Type B pancreatic cell (in vitro differentiated cells): ENCODE results near the gene ZGRF1. TPM values are rescaled to one million over a fixed set of nuclear protein-coding genes. Genes with fewer than 3 reads are reported as not detected.
"Not testable (repeated sequence)": the region's sequence is repeated elsewhere in the genome, so short reads cannot be mapped to it uniquely, and the experiment has no call there.

Source experiments
- DNase-seq: peaks from one replicate; pipeline ENCODE4 v3.0.0; 2021; ENCODE audit warnings: mixed read lengths; ENCODE audit not compliant: unreplicated experiment; ENCODE audit errors: extremely low spot score
- H3K27ac Mint-ChIP-seq: 2 replicates; pipeline ENCODE4 v1.8.0; 2021; ENCODE audit warnings: mild to moderate bottlenecking, mixed read lengths
- H3K27me3 Mint-ChIP-seq: 2 replicates; pipeline ENCODE4 v1.8.0; 2021; ENCODE audit warnings: mixed read lengths
- H3K36me3 Mint-ChIP-seq: 2 replicates; pipeline ENCODE4 v1.8.0; 2021; ENCODE audit warnings: mixed read lengths
- H3K4me1 Mint-ChIP-seq: one replicate; pipeline ENCODE4 v1.8.0; 2021; ENCODE audit warnings: mixed read lengths; ENCODE audit not compliant: unreplicated experiment
- H3K4me3 Mint-ChIP-seq: 2 replicates; pipeline ENCODE4 v1.8.0; 2021; ENCODE audit warnings: mild to moderate bottlenecking, mixed read lengths
- H3K9me3 Mint-ChIP-seq: 2 replicates; pipeline ENCODE4 v1.8.0; 2021; ENCODE audit warnings: mixed read lengths
- total RNA-seq: library from RNA; stranded (reverse); gene quantifications from 2 replicates; pipeline ENCODE4 v1.2.1, GENCODE V29; 2021; ENCODE audit warnings: low replicate concordance
- TF ChIP-seq, protein P1 (sequence below): fragments of 200-600 bp; sonication (generic); conservative IDR thresholded peaks from 2 replicates; pipeline ENCODE4 v1.5.0; 2021; ENCODE audit warnings: antibody characterized with exemption, mild to moderate bottlenecking

ZGRF1 gene
- total RNA-seq, 1 donor from 2014 or later: 24.8 TPM

DNA sequence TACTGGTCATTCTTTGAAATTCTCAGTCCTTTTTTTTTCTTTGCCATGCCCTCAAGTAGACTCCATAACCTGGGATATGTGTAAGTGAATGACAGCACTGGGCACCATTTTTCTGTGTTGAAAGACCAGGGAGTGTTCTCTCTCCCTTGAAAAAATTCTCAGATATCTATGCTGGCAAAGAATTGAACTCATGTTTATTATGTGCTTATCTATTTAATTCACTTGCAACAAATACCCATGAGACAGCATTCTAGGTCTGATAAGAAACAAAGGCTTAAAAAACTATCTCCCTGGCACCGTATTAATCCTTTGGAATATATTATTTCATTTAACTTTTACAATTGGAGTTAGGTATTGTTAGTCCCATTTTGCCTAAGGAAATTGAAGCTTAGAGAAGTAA, 37.0 kb upstream of the ZGRF1 start:
- no peaks in the 10 kb centered on the region for H3K36me3 Mint-ChIP-seq
- H3K27ac Mint-ChIP-seq: no peak overlapping the region
- no peaks in the 10 kb centered on the region for H3K4me1 Mint-ChIP-seq
- no peaks in the 10 kb centered on the region for H3K9me3 Mint-ChIP-seq
- H3K27me3 Mint-ChIP-seq: no peaks in the 10 kb centered on the region
- no peak overlapping the region for H3K4me3 Mint-ChIP-seq
- TF ChIP-seq, protein P1, sequence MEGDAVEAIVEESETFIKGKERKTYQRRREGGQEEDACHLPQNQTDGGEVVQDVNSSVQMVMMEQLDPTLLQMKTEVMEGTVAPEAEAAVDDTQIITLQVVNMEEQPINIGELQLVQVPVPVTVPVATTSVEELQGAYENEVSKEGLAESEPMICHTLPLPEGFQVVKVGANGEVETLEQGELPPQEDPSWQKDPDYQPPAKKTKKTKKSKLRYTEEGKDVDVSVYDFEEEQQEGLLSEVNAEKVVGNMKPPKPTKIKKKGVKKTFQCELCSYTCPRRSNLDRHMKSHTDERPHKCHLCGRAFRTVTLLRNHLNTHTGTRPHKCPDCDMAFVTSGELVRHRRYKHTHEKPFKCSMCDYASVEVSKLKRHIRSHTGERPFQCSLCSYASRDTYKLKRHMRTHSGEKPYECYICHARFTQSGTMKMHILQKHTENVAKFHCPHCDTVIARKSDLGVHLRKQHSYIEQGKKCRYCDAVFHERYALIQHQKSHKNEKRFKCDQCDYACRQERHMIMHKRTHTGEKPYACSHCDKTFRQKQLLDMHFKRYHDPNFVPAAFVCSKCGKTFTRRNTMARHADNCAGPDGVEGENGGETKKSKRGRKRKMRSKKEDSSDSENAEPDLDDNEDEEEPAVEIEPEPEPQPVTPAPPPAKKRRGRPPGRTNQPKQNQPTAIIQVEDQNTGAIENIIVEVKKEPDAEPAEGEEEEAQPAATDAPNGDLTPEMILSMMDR: no peak
- no peak for DNase-seq

GRCh38 chr4:112673076-112673475, 36.4 kb upstream of the ZGRF1 start:
- H3K4me3 Mint-ChIP-seq: no peak overlapping the region
- TF ChIP-seq, protein P1: no peak
- H3K27ac Mint-ChIP-seq: no peak overlapping the region
- no peak for DNase-seq
- no peaks in the 10 kb centered on the region for H3K36me3 Mint-ChIP-seq
- H3K4me1 Mint-ChIP-seq: no peaks in the 10 kb centered on the region
- H3K9me3 Mint-ChIP-seq: no peaks in the 10 kb centered on the region
- H3K27me3 Mint-ChIP-seq: no peaks in the 10 kb centered on the region

GRCh38 chr4:112668131-112668530, 31.4 kb upstream of the ZGRF1 start:
- DNase-seq: no peak
- H3K27me3 Mint-ChIP-seq: no peaks in the 10 kb centered on the region
- H3K9me3 Mint-ChIP-seq: no peaks in the 10 kb centered on the region
- H3K4me3 Mint-ChIP-seq: no peak overlapping the region
- TF ChIP-seq, protein P1: no peak
- H3K27ac Mint-ChIP-seq: no peak overlapping the region
- H3K36me3 Mint-ChIP-seq: no peaks in the 10 kb centered on the region
- H3K4me1 Mint-ChIP-seq: no peaks in the 10 kb centered on the region

- H3K4me1 Mint-ChIP-seq: no peaks in the 10 kb centered on the region
- no peak overlapping the region for H3K4me3 Mint-ChIP-seq
- no peak for DNase-seq
- H3K27me3 Mint-ChIP-seq: no peaks in the 10 kb centered on the region
- TF ChIP-seq, protein P1: no peak
- H3K36me3 Mint-ChIP-seq: no peaks in the 10 kb centered on the region
- H3K9me3 Mint-ChIP-seq: no peaks in the 10 kb centered on the region
- H3K27ac Mint-ChIP-seq: no peak overlapping the region
These were observed 27.9 kb upstream of the ZGRF1 start for GRCh38 chr4:112664611-112665010.

GRCh38 chr4:112656115-112656514, 19.4 kb upstream of the ZGRF1 start:
- H3K9me3 Mint-ChIP-seq, H3K27me3 Mint-ChIP-seq, H3K4me3 Mint-ChIP-seq, H3K27ac Mint-ChIP-seq, DNase-seq, H3K4me1 Mint-ChIP-seq: not testable (repeated sequence)
- H3K36me3 Mint-ChIP-seq: peaks cover 12% of the 10 kb centered on the region

GRCh38 chr4:112655270-112655669, 18.6 kb upstream of the ZGRF1 start:
- H3K27ac Mint-ChIP-seq: no peak overlapping the region
- no peak overlapping the region for H3K4me3 Mint-ChIP-seq
- H3K36me3 Mint-ChIP-seq: peaks cover 12% of the 10 kb centered on the region
- H3K27me3 Mint-ChIP-seq: no peaks in the 10 kb centered on the region
- H3K4me1 Mint-ChIP-seq: no peaks in the 10 kb centered on the region
- no peaks in the 10 kb centered on the region for H3K9me3 Mint-ChIP-seq
- DNase-seq: no peak
- TF ChIP-seq, protein P1: no peak
